Suprapubic skin (tissue), 4 donors: ENCODE results near the gene SRSF2. TPM values are rescaled to one million over a fixed set of nuclear protein-coding genes. Genes with fewer than 3 reads are reported as not detected.

Source experiments
- DNase-seq, 2 donors: peaks; one replicate each; pipeline ENCODE4 v3.0.0-alpha.2; 2019; ENCODE audit warnings: low spot score in 2 of 2
- H3K27ac ChIP-seq: fragments of 200-600 bp; sonication (generic); one replicate; pipeline ENCODE4 v1.5.1; 2019
- H3K27me3 ChIP-seq: fragments of 200-600 bp; sonication (generic); one replicate; pipeline ENCODE4 v1.5.1; 2019
- H3K36me3 ChIP-seq: fragments of 200-600 bp; sonication (generic); one replicate; pipeline ENCODE4 v1.5.1; 2019
- H3K4me1 ChIP-seq: fragments of 200-600 bp; sonication (generic); one replicate; pipeline ENCODE4 v1.5.1; 2019
- H3K4me3 ChIP-seq: fragments of 200-600 bp; sonication (generic); one replicate; pipeline ENCODE4 v1.5.1; 2019; ENCODE audit warnings: mild to moderate bottlenecking
- H3K9me3 ChIP-seq: fragments of 200-600 bp; sonication (generic); one replicate; pipeline ENCODE4 v1.5.1; 2019
- CTCF ChIP-seq, 2 donors: fragments of 200-600 bp in 1 of 2; fragments of 450-650 bp in 1 of 2; sonication (generic) in 1 of 2; IDR thresholded peaks; one replicate each; pipeline ENCODE4 v1.5.1; 2016 to 2019; ENCODE audit warnings: antibody characterized with exemption in 2 of 2, mild to moderate bottlenecking in 1 of 2, moderate library complexity in 1 of 2
- EP300 ChIP-seq: sonication (generic); formaldehyde crosslinking; IDR thresholded peaks from one replicate; pipeline ENCODE4 v1.6.1; 2017; ENCODE audit warnings: antibody characterized with exemption
- POLR2A ChIP-seq, 2 donors: fragments of 450-650 bp; IDR thresholded peaks; one replicate each; pipeline ENCODE4 v1.6.1; 2017; ENCODE audit warnings: antibody characterized with exemption in 2 of 2, mild to moderate bottlenecking in 2 of 2, moderate library complexity in 2 of 2
- POLR2AphosphoS5 ChIP-seq, 3 donors: sonication (generic); formaldehyde crosslinking; IDR thresholded peaks; one replicate each; pipeline ENCODE4 v1.6.1; 2017; ENCODE audit warnings: antibody characterized with exemption in 3 of 3
- WGBS: methylation state at CpG from one replicate; pipeline ENCODE4 v1.1.5; 2018; 5-methylcytosine and 5-hydroxymethylcytosine counted together
- total RNA-seq, 4 donors: library from RNA; depleted of rRNA; stranded (reverse); fragments of >200 nt; gene quantifications; one replicate each; pipeline ENCODE4 v1.1.0, GENCODE V29; 2016

The SRSF2 gene, protein sequence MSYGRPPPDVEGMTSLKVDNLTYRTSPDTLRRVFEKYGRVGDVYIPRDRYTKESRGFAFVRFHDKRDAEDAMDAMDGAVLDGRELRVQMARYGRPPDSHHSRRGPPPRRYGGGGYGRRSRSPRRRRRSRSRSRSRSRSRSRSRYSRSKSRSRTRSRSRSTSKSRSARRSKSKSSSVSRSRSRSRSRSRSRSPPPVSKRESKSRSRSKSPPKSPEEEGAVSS
- total RNA-seq, result 100 to 1,000 TPM; 170 to 253 (median 186) TPM

- H3K27ac ChIP-seq, result peak within 1 kb of the TSS; percentile 98
- no peaks in the 10 kb centered on the region for H3K9me3 ChIP-seq
- peaks cover 58% of the 10 kb centered on the region for H3K4me1 ChIP-seq
- H3K36me3 ChIP-seq, result peaks cover 39% of the 10 kb centered on the region
- TF ChIP-seq EP300 (no peak), POLR2A (IDR thresholded peaks at IDR 0.05) (peak; percentile 99 to 100), CTCF (IDR thresholded peaks at IDR 0.05) (no peak), POLR2AphosphoS5 (IDR thresholded peaks at IDR 0.05) (peak; percentile 98 to 100 (median 100))
- H3K4me3 ChIP-seq, result peak within 1 kb of the TSS; percentile 82
- H3K27me3 ChIP-seq, result no peaks in the 10 kb centered on the region
- 0% methylated on average over 4 of the region's 60 CpGs for WGBS
- peak; percentile 99 for DNase-seq
Observed at GRCh38 chr17:76737082-76737675, at the start of gene SRSF2. TSS of gene SRSF2 (minus strand) at chr17:76737331. CDS start at chr17:76737160, 171 bp downstream.

GRCh38 chr17:76784926-76785325 is 47.8 kb upstream of the SRSF2 start:
- Histone ChIP-seq H3K4me1 (no peaks in the 10 kb centered on the region), H3K4me3 (no peak overlapping the region), H3K27me3 (no peaks in the 10 kb centered on the region), H3K36me3 (peaks cover 12% of the 10 kb centered on the region), H3K9me3 (no peaks in the 10 kb centered on the region), H3K27ac (no peak overlapping the region)
- WGBS, result 80% methylated on average over 3 of the region's 3 CpGs
- no peak for TF ChIP-seq POLR2AphosphoS5 (IDR thresholded peaks at IDR 0.05)
- no peak for TF ChIP-seq EP300
- TF ChIP-seq POLR2A (IDR thresholded peaks at IDR 0.05), result no peak
- DNase-seq, result no peak

GRCh38 chr17:76783146-76783545 is 46.0 kb upstream of the SRSF2 start:
- Histone ChIP-seq H3K36me3 (peaks cover 24% of the 10 kb centered on the region), H3K9me3 (no peaks in the 10 kb centered on the region), H3K27ac (no peak overlapping the region), H3K4me3 (no peak overlapping the region), H3K4me1 (no peaks in the 10 kb centered on the region), H3K27me3 (no peaks in the 10 kb centered on the region)
- no peak for DNase-seq
- TF ChIP-seq POLR2A (IDR thresholded peaks at IDR 0.05), result no peak
- no peak for TF ChIP-seq POLR2AphosphoS5 (IDR thresholded peaks at IDR 0.05)
- TF ChIP-seq EP300, result no peak
- 76% methylated on average over 5 of the region's 5 CpGs for WGBS

DNA sequence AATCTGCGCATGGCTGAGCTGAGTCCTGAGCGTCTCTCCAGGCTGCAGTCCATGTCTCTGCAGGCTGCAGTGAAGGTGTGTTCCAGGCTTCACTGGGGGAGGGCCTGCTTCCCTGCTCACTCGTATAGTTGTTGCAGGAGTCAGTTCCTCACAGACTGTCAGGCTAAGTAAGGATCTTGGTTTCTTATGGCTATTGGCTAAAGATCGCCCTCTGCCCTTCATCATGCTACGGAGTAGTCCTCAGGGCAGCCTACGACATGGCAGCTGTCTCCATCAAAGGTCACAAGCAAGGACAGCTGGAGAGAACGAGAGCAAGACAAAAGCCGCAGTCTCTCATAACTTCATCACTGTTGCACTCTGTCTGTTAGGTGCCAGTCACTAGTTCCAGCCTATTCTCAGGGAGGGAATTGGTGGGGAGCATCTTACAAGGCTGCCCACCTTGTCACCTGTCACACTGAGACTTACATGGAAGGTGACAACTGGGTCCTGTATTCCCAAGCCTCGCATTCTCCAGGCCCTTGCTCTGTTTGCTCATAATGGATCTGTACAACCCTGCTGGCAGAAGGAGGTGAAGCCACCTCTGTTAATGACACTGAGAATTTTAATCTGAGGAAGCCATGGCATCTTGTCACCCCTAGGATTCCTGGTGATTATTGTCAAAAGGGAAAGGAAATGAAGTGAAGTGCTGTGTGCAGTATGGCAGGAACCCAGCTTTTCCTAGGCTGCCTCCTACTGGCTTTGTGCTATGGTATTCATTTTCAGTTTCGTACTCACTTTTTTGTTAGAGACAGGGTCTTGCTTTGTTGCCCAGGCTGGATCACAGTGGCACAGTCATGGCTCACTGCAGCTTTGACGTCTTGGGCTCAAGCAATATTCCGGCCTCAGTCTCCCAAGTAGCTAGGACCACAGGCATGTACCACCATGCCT is 44.2 kb upstream of the SRSF2 start:
- WGBS, result 95% methylated on average over 12 of the region's 12 CpGs
- Histone ChIP-seq H3K36me3 (peaks cover 37% of the 10 kb centered on the region), H3K27me3 (no peaks in the 10 kb centered on the region), H3K4me1 (no peaks in the 10 kb centered on the region), H3K4me3 (no peak overlapping the region), H3K27ac (no peak overlapping the region), H3K9me3 (no peaks in the 10 kb centered on the region)
- TF ChIP-seq POLR2AphosphoS5 (IDR thresholded peaks at IDR 0.05) (no peak), CTCF (IDR thresholded peaks at IDR 0.05) (no peak), EP300 (no peak), POLR2A (IDR thresholded peaks at IDR 0.05) (no peak)
- no peak for DNase-seq

- Histone ChIP-seq H3K27me3 (no peaks in the 10 kb centered on the region), H3K9me3 (no peaks in the 10 kb centered on the region), H3K27ac (no peak overlapping the region), H3K36me3 (peaks cover 75% of the 10 kb centered on the region), H3K4me1 (peaks cover 13% of the 10 kb centered on the region), H3K4me3 (no peak overlapping the region)
- WGBS, result 85% methylated on average over 10 of the region's 10 CpGs
- DNase-seq, result no peak
- TF ChIP-seq EP300, result no peak
- TF ChIP-seq POLR2A (IDR thresholded peaks at IDR 0.05), result no peak
- no peak for TF ChIP-seq POLR2AphosphoS5 (IDR thresholded peaks at IDR 0.05)
- TF ChIP-seq CTCF (IDR thresholded peaks at IDR 0.05), result no peak
Observed at GRCh38 chr17:76775021-76775600, 38.0 kb upstream of the SRSF2 start.
